Common myeloid progenitor, CD34-positive (primary cell): ENCODE measurements around the gene TEX29.

ENCODE experiments used
- CTCF ChIA-PET: fragments of 350-600 bp; sonication (Branson Sonifier 250); formaldehyde crosslinking; loops from one replicate; lab custom pipeline; 2021; ENCODE audit warnings: antibody characterized with exemption; lab: Charles Lee
- POLR2A ChIA-PET: fragments of 350-600 bp; sonication (Branson Sonifier 250); formaldehyde crosslinking; loops from one replicate; lab custom pipeline; 2021; ENCODE audit warnings: antibody characterized with exemption; lab: Charles Lee
- DNase-seq, 3 donors: peaks; one replicate each; pipeline versions ENCODE4 v3.0.0 to v3.0.0-alpha.2; 2013
- H3K27ac ChIP-seq, 2 experiments: 1 replicate in 1 of 2; 2 replicates in 1 of 2; pipeline ENCODE4 v1.7.0; 2013; ENCODE audit warnings: inconsistent platforms in 2 of 2, low read length in 2 of 2, mild to moderate bottlenecking in 2 of 2, low read depth in 1 of 2, moderate library complexity in 1 of 2; ENCODE audit not compliant: severe bottlenecking in 2 of 2, insufficient read depth in 1 of 2, poor library complexity in 1 of 2
- H3K27me3 ChIP-seq, 5 experiments: replicated peaks in 2 of 5; 1 replicate in 3 of 5; 2 replicates in 2 of 5; pipeline versions ENCODE4 v1.6.1 to v1.7.0; 2013; ENCODE audit warnings: low read length in 4 of 5, mild to moderate bottlenecking in 2 of 5, moderate library complexity in 2 of 5, inconsistent platforms in 1 of 5; ENCODE audit not compliant: insufficient read depth in 5 of 5, control insufficient read depth in 4 of 5
- H3K36me3 ChIP-seq, 4 experiments: 1 replicate in 2 of 4; 2 replicates in 2 of 4; pipeline versions ENCODE4 v1.6.1 to v1.7.0; 2013; ENCODE audit warnings: low read length in 3 of 4, control low read depth in 1 of 4, mild to moderate bottlenecking in 1 of 4; ENCODE audit not compliant: control insufficient read depth in 4 of 4, insufficient read depth in 4 of 4
- H3K4me1 ChIP-seq, 4 experiments: 1 replicate in 3 of 4; 2 replicates in 1 of 4; pipeline versions ENCODE4 v1.6.1 to v1.7.1; 2013; ENCODE audit warnings: low read length in 3 of 4, mild to moderate bottlenecking in 3 of 4, control low read depth in 1 of 4, inconsistent platforms in 1 of 4, moderate library complexity in 1 of 4; ENCODE audit not compliant: control insufficient read depth in 4 of 4, insufficient read depth in 4 of 4; ENCODE audit errors: control extremely low read depth in 1 of 4
- H3K4me3 ChIP-seq, 7 experiments: 1 replicate in 4 of 7; 2 replicates in 3 of 7; pipeline versions ENCODE4 v1.5.1 to v1.7.0; 2013; ENCODE audit warnings: mild to moderate bottlenecking in 7 of 7, low read length in 6 of 7, moderate library complexity in 6 of 7, inconsistent platforms in 2 of 7, low read depth in 2 of 7, control low read depth in 1 of 7; ENCODE audit not compliant: insufficient read depth in 4 of 7, control insufficient read depth in 1 of 7; ENCODE audit errors: extremely low read depth in 1 of 7
- H3K9me3 ChIP-seq, 5 experiments: 1 replicate in 4 of 5; 2 replicates in 1 of 5; pipeline versions ENCODE4 v1.6.1 to v1.7.1; 2013; ENCODE audit warnings: low read length in 4 of 5, mild to moderate bottlenecking in 2 of 5, inconsistent platforms in 1 of 5, low read depth in 1 of 5, moderate library complexity in 1 of 5; ENCODE audit not compliant: control insufficient read depth in 4 of 5, insufficient read depth in 2 of 5; ENCODE audit errors: control extremely low read depth in 1 of 5
- WGBS: methylation state at CpG from one replicate; pipeline ENCODE4 v1.1.5; 2013; ENCODE audit not compliant: insufficient coverage; 5-methylcytosine and 5-hydroxymethylcytosine counted together

Gene TEX29

GRCh38 chr13:111278743-111279652, 41.4 kb upstream of the TEX29 start:
- H3K4me1 ChIP-seq: peaks cover 0 to 11% (median 0%) of the 10 kb centered on the region in 4 experiments
- POLR2A ChIA-PET: no interaction called here
- CTCF ChIA-PET: no interaction called here

GRCh38 chr13:111280226-111280625, 40.2 kb upstream of the TEX29 start:
- Histone ChIP-seq H3K36me3 (peaks cover 31 to 90% (median 55%) of the 10 kb centered on the region in 4 experiments), H3K27ac (no peak overlapping the region), H3K9me3 (no peaks in the 10 kb centered on the region), H3K27me3 (no peaks in the 10 kb centered on the region), H3K4me3 (no peak overlapping the region), H3K4me1 (peaks cover 0 to 11% (median 0%) of the 10 kb centered on the region in 4 experiments)
- CTCF ChIA-PET: interaction anchor here (0.6 kb wide), 1 partner anchor 78 kb away, joined by 3 read pairs; no protein-coding TSS in a partner anchor
- 98% methylated on average over 11 of the region's 12 CpGs for WGBS
- no peak for DNase-seq
- POLR2A ChIA-PET: interaction anchor here (0.7 kb wide), 1 partner anchor 119 kb away, joined by 5 read pairs; no protein-coding TSS in a partner anchor

More at GRCh38 chr13:111278743-111279652, 41.4 kb upstream of the TEX29 start:
- Histone ChIP-seq H3K4me3 (no peak overlapping the region), H3K27ac (no peak overlapping the region), H3K9me3 (no peaks in the 10 kb centered on the region), H3K27me3 (no peaks in the 10 kb centered on the region), H3K36me3 (peaks cover 19 to 88% (median 50%) of the 10 kb centered on the region in 4 experiments)
- 97% methylated on average over 16 of the region's 17 CpGs for WGBS
- DNase-seq: no peak

GRCh38 chr13:111280681-111281585, 39.5 kb upstream of the TEX29 start:
- 99% methylated on average over 8 of the region's 12 CpGs for WGBS
- ChIA-PET POLR2A (interaction anchor here (0.7 kb wide), 1 partner anchor 118 kb away, joined by 5 read pairs; no protein-coding TSS in a partner anchor), CTCF (no interaction called here)
- DNase-seq: no peak
- peaks cover 30 to 90% (median 57%) of the 10 kb centered on the region in 4 experiments for H3K36me3 ChIP-seq
- H3K27ac ChIP-seq: no peak overlapping the region
- H3K27me3 ChIP-seq: no peaks in the 10 kb centered on the region
- no peak overlapping the region for H3K4me3 ChIP-seq
- H3K4me1 ChIP-seq: peaks cover 0 to 11% (median 0%) of the 10 kb centered on the region in 4 experiments
- no peaks in the 10 kb centered on the region for H3K9me3 ChIP-seq

GRCh38 chr13:111281751-111282311, 38.6 kb upstream of the TEX29 start:
- H3K4me1 ChIP-seq: peaks cover 0 to 11% (median 0%) of the 10 kb centered on the region in 4 experiments
- 93% methylated on average over 8 of the region's 10 CpGs for WGBS
- H3K27ac ChIP-seq: no peak overlapping the region
- ChIA-PET CTCF (no interaction called here), POLR2A (no interaction called here)
- H3K4me3 ChIP-seq: no peak overlapping the region
- DNase-seq: no peak
- H3K27me3 ChIP-seq: no peaks in the 10 kb centered on the region
- H3K36me3 ChIP-seq: peaks cover 30 to 92% (median 62%) of the 10 kb centered on the region in 4 experiments
- no peaks in the 10 kb centered on the region for H3K9me3 ChIP-seq

GRCh38 chr13:111282425-111282824, 38.0 kb upstream of the TEX29 start:
- no peak overlapping the region for H3K4me3 ChIP-seq
- no peak overlapping the region for H3K27ac ChIP-seq
- peaks cover 0 to 11% (median 0%) of the 10 kb centered on the region in 4 experiments for H3K4me1 ChIP-seq
- no peaks in the 10 kb centered on the region for H3K9me3 ChIP-seq
- POLR2A ChIA-PET: no interaction called here
- WGBS: 97% methylated on average over 4 of the region's 5 CpGs
- no peaks in the 10 kb centered on the region for H3K27me3 ChIP-seq
- H3K36me3 ChIP-seq: peaks cover 34 to 95% (median 67%) of the 10 kb centered on the region in 4 experiments
- CTCF ChIA-PET: no interaction called here
- no peak for DNase-seq

GRCh38 chr13:111282997-111283396, 37.4 kb upstream of the TEX29 start:
- POLR2A ChIA-PET: no interaction called here
- no peaks in the 10 kb centered on the region for H3K9me3 ChIP-seq
- H3K36me3 ChIP-seq: peaks cover 36 to 94% (median 68%) of the 10 kb centered on the region in 4 experiments
- 98% methylated on average over 23 of the region's 23 CpGs for WGBS
- H3K27me3 ChIP-seq: no peaks in the 10 kb centered on the region
- no peak for DNase-seq
- no peak overlapping the region for H3K27ac ChIP-seq
- CTCF ChIA-PET: no interaction called here
- H3K4me1 ChIP-seq: peaks cover 0 to 11% (median 0%) of the 10 kb centered on the region in 4 experiments
- H3K4me3 ChIP-seq: no peak overlapping the region
